Hepatocyte (in vitro differentiated cells): Measurements from ENCODE around the gene GNG7. TPM values are rescaled to one million over a fixed set of nuclear protein-coding genes. Genes with fewer than 3 reads are reported as not detected.

Experiments
- DNase-seq: peaks from one replicate; pipeline ENCODE4 v3.0.0-alpha.2; 2016; ENCODE audit warnings: low spot score
- H2AFZ ChIP-seq: fragments of 200-600 bp; sonication (generic); 2 replicates; pipeline ENCODE4 v1.6.0; 2016; ENCODE audit warnings: antibody characterized with exemption, mild to moderate bottlenecking
- H3K27ac ChIP-seq: fragments of 200-600 bp; sonication (generic); 2 replicates; pipeline ENCODE4 v1.5.1; 2016; ENCODE audit warnings: mild to moderate bottlenecking
- H3K27me3 ChIP-seq: fragments of 200-600 bp; sonication (generic); 2 replicates; pipeline ENCODE4 v1.6.1; 2016
- H3K36me3 ChIP-seq: fragments of 200-600 bp; sonication (generic); replicated peaks from 2 replicates; pipeline ENCODE4 v1.5.1; 2016; ENCODE audit warnings: low read depth; ENCODE audit not compliant: insufficient read depth
- H3K4me1 ChIP-seq: fragments of 200-600 bp; sonication (generic); 2 replicates; pipeline ENCODE4 v1.5.1; 2016; ENCODE audit warnings: mild to moderate bottlenecking, moderate library complexity; ENCODE audit not compliant: insufficient read depth
- H3K4me2 ChIP-seq: fragments of 200-600 bp; sonication (generic); 2 replicates; pipeline ENCODE4 v1.6.0; 2016
- H3K4me3 ChIP-seq: fragments of 200-600 bp; sonication (generic); 2 replicates; pipeline ENCODE4 v1.5.1; 2016; ENCODE audit warnings: mild to moderate bottlenecking
- H3K79me2 ChIP-seq: fragments of 200-600 bp; sonication (generic); 2 replicates; pipeline ENCODE4 v1.6.0; 2017; ENCODE audit warnings: mild to moderate bottlenecking
- H3K9me2 ChIP-seq: fragments of 200-600 bp; sonication (generic); replicated peaks from 2 replicates; pipeline ENCODE4 v1.6.0; 2017; ENCODE audit warnings: mild to moderate bottlenecking; ENCODE audit not compliant: insufficient read depth
- H3K9me3 ChIP-seq: fragments of 200-600 bp; sonication (generic); 2 replicates; pipeline ENCODE4 v1.5.1; 2016; ENCODE audit warnings: low read depth, mild to moderate bottlenecking
- H4K20me1 ChIP-seq: fragments of 200-600 bp; sonication (generic); 2 replicates; pipeline ENCODE4 v1.6.0; 2016; ENCODE audit warnings: mild to moderate bottlenecking; ENCODE audit not compliant: insufficient read depth, poor library complexity, severe bottlenecking
- CTCF ChIP-seq: fragments of 200-600 bp; sonication (generic); IDR thresholded peaks from 2 replicates; pipeline ENCODE4 v1.5.1; 2016; ENCODE audit warnings: antibody characterized with exemption, mild to moderate bottlenecking; ENCODE audit not compliant: poor library complexity
- EZH2 ChIP-seq: fragments of 200-600 bp; sonication (generic); IDR thresholded peaks from 2 replicates; pipeline ENCODE4 v1.6.1; 2016; ENCODE audit warnings: antibody characterized with exemption, mild to moderate bottlenecking, borderline replicate concordance
- EZH2phosphoT487 ChIP-seq: fragments of 200-600 bp; sonication (generic); IDR thresholded peaks from one replicate; pipeline ENCODE4 v1.6.1; 2018; ENCODE audit warnings: antibody characterized with exemption, mild to moderate bottlenecking, low read depth, moderate library complexity; ENCODE audit not compliant: unreplicated experiment, severe bottlenecking
- WGBS: methylation state at CpG from one replicate; pipeline ENCODE4 v1.1.6; 2016; ENCODE audit warnings: low lambda C conversion rate; ENCODE audit errors: missing lambda C conversion rate; 5-methylcytosine and 5-hydroxymethylcytosine counted together
- polyA plus RNA-seq: library from polyadenylated mRNA; unstranded; fragments of >200 nt; fragmentation: Nextera tagmentation; extraction: Ambion mirVana; gene quantifications from 2 replicates; pipeline ENCODE4 v1.2.1, GENCODE V29; 2016
- total RNA-seq: library from RNA; depleted of rRNA; stranded (reverse); fragments of >200 nt; gene quantifications from 2 replicates; pipeline ENCODE4 v1.2.3, GENCODE V29; 2014

The GNG7 gene
- total and polyA plus RNA-seq, 2 experiments from 2014 or later, result 1.2 to 1.9 TPM

- DNase-seq, result no peak
- H3K79me2 ChIP-seq, result no peaks in the 10 kb centered on the region
- H3K4me1 ChIP-seq, result peaks cover 13% of the 10 kb centered on the region
- H2AFZ ChIP-seq, result no peak overlapping the region
- no peaks in the 10 kb centered on the region for H4K20me1 ChIP-seq
- H3K36me3 ChIP-seq, result no peaks in the 10 kb centered on the region
- WGBS, result 75% methylated on average over 12 of the region's 12 CpGs
- H3K27me3 ChIP-seq, result no peaks in the 10 kb centered on the region
- no peak overlapping the region for H3K4me2 ChIP-seq
- no peak overlapping the region for H3K27ac ChIP-seq
- TF ChIP-seq EZH2phosphoT487 (no peak), EZH2 (no peak), CTCF (no peak)
- no peaks in the 10 kb centered on the region for H3K9me2 ChIP-seq
- H3K9me3 ChIP-seq, result no peaks in the 10 kb centered on the region
- H3K4me3 ChIP-seq, result no peak overlapping the region
Measured at GRCh38 chr19:2536461-2536860, 166.0 kb downstream of the GNG7 start.

GRCh38 chr19:2534423-2535013 lies 168.0 kb downstream of the GNG7 start:
- Histone ChIP-seq H3K4me1 (peaks cover 6% of the 10 kb centered on the region), H3K27me3 (no peaks in the 10 kb centered on the region), H3K4me3 (no peak overlapping the region), H3K9me3 (no peaks in the 10 kb centered on the region), H3K79me2 (no peaks in the 10 kb centered on the region), H3K9me2 (no peaks in the 10 kb centered on the region), H4K20me1 (no peaks in the 10 kb centered on the region), H3K27ac (peak overlapping the region; percentile 55), H2AFZ (no peak overlapping the region), H3K36me3 (no peaks in the 10 kb centered on the region), H3K4me2 (no peak overlapping the region)
- WGBS, result 76% methylated on average over 2 of the region's 2 CpGs
- DNase-seq, result no peak
- TF ChIP-seq EZH2phosphoT487 (no peak), CTCF (no peak), EZH2 (no peak)

- H3K27me3 ChIP-seq, result no peaks in the 10 kb centered on the region
- H3K4me3 ChIP-seq, result no peak overlapping the region
- no peaks in the 10 kb centered on the region for H3K9me2 ChIP-seq
- H3K36me3 ChIP-seq, result no peaks in the 10 kb centered on the region
- no peaks in the 10 kb centered on the region for H4K20me1 ChIP-seq
- H3K4me1 ChIP-seq, result peaks cover 6% of the 10 kb centered on the region
- no peak for DNase-seq
- no peak overlapping the region for H2AFZ ChIP-seq
- no peaks in the 10 kb centered on the region for H3K79me2 ChIP-seq
- TF ChIP-seq EZH2phosphoT487 (no peak), EZH2 (no peak), CTCF (no peak)
- no peaks in the 10 kb centered on the region for H3K9me3 ChIP-seq
- WGBS, result 83% methylated on average over 6 of the region's 6 CpGs
- H3K4me2 ChIP-seq, result no peak overlapping the region
- H3K27ac ChIP-seq, result peak overlapping the region; percentile 70
Measured at GRCh38 chr19:2533686-2534422, 168.6 kb downstream of the GNG7 start.
